ENCODE data around the gene CLCN6.

Gene CLCN6

DNA sequence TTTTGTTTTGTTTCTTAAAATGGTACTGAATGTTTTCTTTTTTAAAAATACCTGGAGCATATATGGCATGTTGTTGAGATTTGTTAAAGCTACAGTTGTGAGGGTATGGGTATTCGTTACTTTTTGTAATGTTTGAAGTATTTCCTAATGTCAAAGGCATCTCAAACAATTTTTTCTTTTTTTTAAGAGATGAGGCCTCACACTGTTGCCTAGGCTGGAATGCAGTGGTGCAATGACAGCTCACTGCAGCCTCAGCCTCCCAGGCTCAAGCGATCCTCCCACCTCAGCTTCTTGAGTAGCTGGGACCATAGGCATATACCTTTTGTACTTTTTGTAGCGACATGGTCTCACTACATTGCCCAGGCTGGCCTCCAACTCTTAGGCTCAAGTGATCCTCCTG lies 16.1 kb downstream of the CLCN6 start:
- no peak overlapping the region for H3K27ac ChIP-seq
- no peak for TF ChIP-seq CTCF (IDR thresholded peaks at IDR 0.05)
- TF ChIP-seq ZFX (IDR thresholded peaks at IDR 0.05; ENCODE audit: borderline replicate concordance): no peak

DNA sequence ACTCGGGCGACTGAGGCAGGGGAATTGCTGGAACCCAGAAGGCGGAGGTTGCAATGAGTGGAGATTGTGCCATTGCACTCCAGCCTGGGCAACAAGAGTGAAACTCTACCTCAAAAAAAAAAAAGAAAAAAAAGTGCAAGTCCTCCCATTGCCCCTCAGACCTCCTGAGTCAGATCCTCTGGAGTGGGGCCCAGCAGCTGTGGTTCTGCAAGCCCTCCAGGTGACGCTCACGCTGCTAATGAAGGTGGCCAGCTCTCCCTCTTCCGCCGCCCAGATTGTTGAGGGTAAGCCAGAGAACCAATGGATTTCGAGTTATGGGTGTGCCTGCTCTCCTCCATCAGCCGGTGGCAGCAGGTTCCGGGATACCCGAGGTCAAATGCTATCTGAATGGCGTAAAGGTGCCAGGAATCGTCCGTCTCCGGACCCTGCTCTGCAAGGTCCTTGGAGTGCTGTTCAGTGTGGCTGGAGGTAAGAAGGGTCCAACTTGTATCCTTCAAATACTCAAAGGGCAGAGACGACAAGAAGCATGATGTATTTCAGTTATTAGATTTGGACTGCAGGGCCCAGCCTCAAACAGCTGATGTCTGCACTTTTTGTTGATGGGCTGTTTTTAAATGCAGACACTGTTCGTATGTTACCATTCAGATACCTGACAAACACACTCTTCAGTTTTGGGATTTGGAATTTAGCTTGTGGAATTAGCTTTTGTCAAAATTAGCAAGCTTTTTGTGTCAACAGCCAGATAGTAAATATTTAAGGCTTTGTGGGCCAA lies 17.6 kb downstream of the CLCN6 start:
- H3K27ac ChIP-seq: no peak overlapping the region
- TF ChIP-seq ZFX (IDR thresholded peaks at IDR 0.05; ENCODE audit: borderline replicate concordance) (no peak), CTCF (IDR thresholded peaks at IDR 0.05) (no peak)

GRCh38 chr1:11825131-11825530 lies 19.1 kb downstream of the CLCN6 start:
- H3K27ac ChIP-seq: no peak overlapping the region
- TF ChIP-seq CTCF (IDR thresholded peaks at IDR 0.05) (no peak), ZFX (IDR thresholded peaks at IDR 0.05; ENCODE audit: borderline replicate concordance) (no peak)

DNA sequence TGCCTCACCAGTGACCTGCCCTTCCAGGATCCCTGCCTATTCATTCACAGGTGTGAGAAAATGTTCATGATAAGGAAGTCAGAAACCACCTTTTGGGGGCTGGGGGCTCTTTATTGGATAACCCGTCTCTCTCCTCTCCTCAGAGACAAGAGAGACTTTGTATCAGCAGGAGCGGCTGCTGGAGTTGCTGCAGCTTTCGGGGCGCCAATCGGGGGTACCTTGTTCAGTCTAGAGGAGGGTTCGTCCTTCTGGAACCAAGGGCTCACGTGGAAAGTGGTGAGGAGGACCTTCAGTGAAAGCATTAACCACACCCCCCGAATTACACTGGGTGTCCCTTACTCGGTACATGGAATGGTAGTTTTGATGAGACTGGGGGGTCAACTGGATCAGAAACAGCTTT lies 21.0 kb downstream of the CLCN6 start:
- no peak overlapping the region for H3K27ac ChIP-seq
- TF ChIP-seq ZFX (IDR thresholded peaks at IDR 0.05; ENCODE audit: borderline replicate concordance) (no peak), CTCF (IDR thresholded peaks at IDR 0.05) (no peak)

GRCh38 chr1:11828511-11828910 lies 22.5 kb downstream of the CLCN6 start:
- TF ChIP-seq CTCF (IDR thresholded peaks at IDR 0.05) (no peak), ZFX (IDR thresholded peaks at IDR 0.05; ENCODE audit: borderline replicate concordance) (no peak)
- no peak overlapping the region for H3K27ac ChIP-seq

DNA sequence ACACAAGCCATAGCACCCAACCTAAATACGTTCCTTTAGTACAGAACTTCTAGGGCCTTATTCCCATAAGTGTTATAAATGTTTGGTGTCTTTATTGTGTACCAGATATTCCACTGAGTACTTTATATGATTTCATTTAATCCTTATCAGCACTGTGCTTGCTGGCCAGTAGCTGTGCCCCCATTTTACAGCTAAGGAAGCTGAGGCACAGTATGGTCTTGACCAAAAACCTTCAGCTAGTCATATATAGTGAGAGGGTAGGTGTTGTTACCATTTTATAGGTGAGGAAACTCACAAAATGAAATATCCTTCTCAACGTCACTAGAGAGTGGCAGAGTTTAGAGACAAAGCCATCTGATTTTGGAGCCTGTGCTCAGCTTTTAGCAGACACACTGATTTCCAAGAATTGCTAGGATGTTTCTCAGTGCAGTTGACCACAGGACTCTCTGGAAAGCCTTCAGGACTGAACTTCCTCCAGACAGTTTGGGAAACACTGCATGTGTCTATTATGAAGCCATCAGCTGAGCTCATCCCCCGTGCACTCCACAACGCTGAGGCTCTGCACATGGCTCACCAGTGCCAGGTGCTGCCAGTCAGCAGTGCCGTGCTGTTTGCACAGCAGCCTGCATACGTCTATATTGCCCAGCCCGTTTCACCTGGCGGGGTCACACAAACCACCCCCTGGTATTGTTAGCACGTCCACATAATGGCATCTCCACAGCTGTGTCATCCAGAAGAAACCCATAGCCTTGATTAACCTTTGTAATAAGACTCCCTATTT lies 26.1 kb downstream of the CLCN6 start:
- no peak overlapping the region for H3K27ac ChIP-seq
- TF ChIP-seq ZFX (IDR thresholded peaks at IDR 0.05; ENCODE audit: borderline replicate concordance): no peak
- no peak for TF ChIP-seq CTCF (IDR thresholded peaks at IDR 0.05)

DNA sequence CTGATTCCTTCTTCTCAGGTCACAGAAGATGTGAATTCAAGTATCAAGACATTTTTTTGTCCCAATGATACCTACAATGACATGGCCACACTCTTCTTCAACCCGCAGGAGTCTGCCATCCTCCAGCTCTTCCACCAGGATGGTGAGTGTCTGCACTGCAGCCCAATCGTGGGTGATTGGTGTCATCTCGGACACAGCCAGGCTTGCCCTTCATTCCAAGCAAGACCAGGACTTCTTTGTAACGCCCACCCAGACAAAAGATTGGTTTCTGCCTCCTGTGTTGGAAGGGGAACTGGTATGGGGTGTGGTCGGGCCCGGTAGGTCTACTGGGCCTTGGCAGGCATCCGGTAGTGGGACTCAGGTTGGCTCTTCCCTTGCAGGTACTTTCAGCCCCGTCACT lies 27.5 kb downstream of the CLCN6 start:
- TF ChIP-seq ZFX (IDR thresholded peaks at IDR 0.05; ENCODE audit: borderline replicate concordance) (no peak), CTCF (IDR thresholded peaks at IDR 0.05) (no peak)

More for the DNA sequence above, 27.5 kb downstream of the CLCN6 start:
- no peak overlapping the region for H3K27ac ChIP-seq

Measured in 22Rv1 (cell line).